Stimulated activated CD8-positive, alpha-beta memory T cell treated with anti-CD3 and anti-CD28 coated beads, Interleukin-7, amount 100 ng/mL, for 48 hours (primary cell): ENCODE results near the gene KIFC3.
"Not testable (repeated sequence)": the region's sequence is repeated elsewhere in the genome, so short reads cannot be mapped to it uniquely, and the experiment has no call there.

Experiments
- DNase-seq, 2 donors: peaks; one replicate each; pipeline ENCODE4 v3.0.0-alpha.2; 2020; ENCODE audit warnings: low read depth in 1 of 2; ENCODE audit errors: extremely low read depth in 1 of 2

Gene KIFC3

GRCh38 chr16:57755726-57756423 lies 46.4 kb downstream of the KIFC3 start:
- DNase-seq = no peak

- DNase-seq = no peak
These were observed 47.1 kb downstream of the KIFC3 start for GRCh38 chr16:57755061-57755684.

- no peak for DNase-seq
These were observed 47.8 kb downstream of the KIFC3 start for GRCh38 chr16:57754354-57755060.

GRCh38 chr16:57753448-57754353 lies 48.6 kb downstream of the KIFC3 start:
- DNase-seq = no peak

- no peak for DNase-seq
These were observed 49.5 kb downstream of the KIFC3 start for GRCh38 chr16:57752581-57753447.

- no peak for DNase-seq
These were observed 50.1 kb downstream of the KIFC3 start for GRCh38 chr16:57752203-57752580.

GRCh38 chr16:57751539-57752202 lies 50.6 kb downstream of the KIFC3 start:
- no peak for DNase-seq

- no peak for DNase-seq
These were observed 51.3 kb downstream of the KIFC3 start for GRCh38 chr16:57750796-57751538.

- no peak for DNase-seq
These were observed 52.3 kb downstream of the KIFC3 start for GRCh38 chr16:57749856-57750452.

GRCh38 chr16:57749101-57749692 lies 53.1 kb downstream of the KIFC3 start:
- no peak for DNase-seq

- no peak for DNase-seq
These were observed 53.7 kb downstream of the KIFC3 start for GRCh38 chr16:57748596-57748995.

GRCh38 chr16:57747996-57748395 lies 54.3 kb downstream of the KIFC3 start:
- no peak for DNase-seq

GRCh38 chr16:57747496-57747895 lies 54.8 kb downstream of the KIFC3 start:
- no peak for DNase-seq

GRCh38 chr16:57747091-57747490 lies 55.2 kb downstream of the KIFC3 start:
- DNase-seq = no peak

GRCh38 chr16:57746316-57746715 lies 56.0 kb downstream of the KIFC3 start:
- not testable (repeated sequence) for DNase-seq

GRCh38 chr16:57745768-57746167 lies 56.5 kb downstream of the KIFC3 start:
- no peak for DNase-seq

- no peak for DNase-seq
These were observed 57.7 kb downstream of the KIFC3 start for GRCh38 chr16:57744642-57744903.

- DNase-seq = no peak
These were observed 58.2 kb downstream of the KIFC3 start for GRCh38 chr16:57743886-57744641.
